HepG2 (cell line): ENCODE data around the gene CIITA. TPM values are rescaled to one million over a fixed set of nuclear protein-coding genes. Genes with fewer than 3 reads are reported as not detected.
A peak's percentile ranks its signal among the peaks of the same experiment; 100 is the strongest.

Source experiments
- ATAC-seq: fragments of 200-7000 bp; cut with Tn5 transposase; 3 replicates; pipeline ENCODE4 v1.9.1; 2020; ENCODE audit warnings: mild to moderate bottlenecking, moderate library complexity
- BruUV-seq: library from RNA; stranded (reverse); fragments of 400-500 nt; replicated peaks from 2 replicates; lab custom pipeline; 2021; lab: Mats Ljungman, UMichigan
- CTCF ChIA-PET: fragments of 300-600 bp; formaldehyde crosslinking; extraction: SDS; loops from one replicate; lab custom pipeline; 2021; ENCODE audit warnings: low total read pairs, inconsistent platforms, low intra/inter-chr PET ratio; lab: Yijun Ruan, JAX
- POLR2A ChIA-PET: fragments of 350-600 bp; sonication (Branson Sonifier 250); formaldehyde crosslinking; loops from one replicate; lab custom pipeline; 2020; ENCODE audit warnings: antibody characterized with exemption, inconsistent platforms; lab: Yijun Ruan, JAX
- DNase-seq: peaks from one replicate; pipeline ENCODE4 v3.0.0-alpha.2; 2015; ENCODE audit warnings: low spot score
- FAIRE-seq: peaks from 3 replicates; lab custom pipeline; 2011; peaks lifted over from hg19 to GRCh38; lab: Jason Lieb, UNC
- H2AFZ ChIP-seq: one replicate; pipeline ENCODE4 v1.6.1; 2011; ENCODE audit warnings: low read length, inconsistent platforms
- H3K27ac ChIP-seq: fragments of 300-600 bp; 3 replicates; pipeline ENCODE4 v1.8.0; 2011; ENCODE audit warnings: mixed run types, mild to moderate bottlenecking, mixed read lengths, low read length, inconsistent platforms; ENCODE audit not compliant: insufficient read depth; ENCODE audit errors: extremely low read length
- H3K27me3 ChIP-seq, 2 experiments: fragments of 200-600 bp in 1 of 2; 2 replicates in 1 of 2; 3 replicates in 1 of 2; pipeline versions ENCODE4 v1.6.0 to v1.8.0; 2011; ENCODE audit warnings: low read length in 2 of 2, mild to moderate bottlenecking in 2 of 2, moderate library complexity in 2 of 2, inconsistent platforms in 1 of 2; ENCODE audit not compliant: insufficient read depth in 2 of 2, control insufficient read depth in 1 of 2
- H3K36me3 ChIP-seq, 2 experiments: fragments of 200-600 bp in 1 of 2; replicated peaks in 1 of 2; 2 replicates in 1 of 2; 3 replicates in 1 of 2; pipeline versions ENCODE4 v1.5.1 to v1.8.0; 2011; ENCODE audit warnings: low read length in 2 of 2, inconsistent platforms in 1 of 2; ENCODE audit not compliant: insufficient read depth in 2 of 2, control insufficient read depth in 1 of 2
- H3K4me1 ChIP-seq: 2 replicates; pipeline ENCODE4 v1.5.1; 2012; ENCODE audit warnings: low read length, inconsistent platforms; ENCODE audit not compliant: insufficient read depth
- H3K4me2 ChIP-seq: 2 replicates; pipeline ENCODE4 v1.6.0; 2011; ENCODE audit warnings: low read depth, low read length, inconsistent platforms
- H3K4me3 ChIP-seq, 3 experiments: fragments of 200-600 bp in 1 of 3; sonication (generic), shearing (Covaris generic) in 1 of 3; replicated peaks in 1 of 3; 2 replicates each; pipeline ENCODE4 v1.5.1; 2011 to 2016; ENCODE audit warnings: low read length in 3 of 3, inconsistent platforms in 2 of 3, low read depth in 2 of 3, mild to moderate bottlenecking in 2 of 3, control low read depth in 1 of 3, mixed read lengths in 1 of 3; ENCODE audit not compliant: insufficient read depth in 1 of 3
- H3K79me2 ChIP-seq: one replicate; pipeline ENCODE4 v1.6.1; 2011; ENCODE audit warnings: low read length, inconsistent platforms; ENCODE audit not compliant: insufficient read depth
- H3K9ac ChIP-seq: 2 replicates; pipeline ENCODE4 v1.6.0; 2011; ENCODE audit warnings: mild to moderate bottlenecking, low read depth, low read length, inconsistent platforms; ENCODE audit not compliant: insufficient read depth
- H3K9me3 ChIP-seq: 2 replicates; pipeline ENCODE4 v1.5.1; 2012; ENCODE audit warnings: mild to moderate bottlenecking, low read length
- H4K20me1 ChIP-seq: 2 replicates; pipeline ENCODE4 v1.6.0; 2011; ENCODE audit warnings: inconsistent platforms, mild to moderate bottlenecking, low read length, moderate library complexity; ENCODE audit not compliant: insufficient read depth
- CC2D1A ChIP-seq: sonication (generic); formaldehyde crosslinking; IDR thresholded peaks from 2 replicates; pipeline ENCODE4 v1.8.1; 2023; ENCODE audit warnings: mild to moderate bottlenecking, missing genetic modification reagents
- CEBPG ChIP-seq: IDR thresholded peaks from 2 replicates; pipeline ENCODE4 v1.6.1; 2016
- EED ChIP-seq: sonication (generic); formaldehyde crosslinking; IDR thresholded peaks from 2 replicates; pipeline ENCODE4 v1.5.0; 2020; ENCODE audit warnings: mild to moderate bottlenecking, missing genetic modification reagents
- ETV6 ChIP-seq: sonication (generic); formaldehyde crosslinking; conservative IDR thresholded peaks from 2 replicates; pipeline ENCODE4 v1.4.0; 2020; ENCODE audit warnings: missing genetic modification reagents
- GATAD2A ChIP-seq: IDR thresholded peaks from 2 replicates; pipeline ENCODE4 v1.6.1; 2016
- GZF1 ChIP-seq: sonication (generic); formaldehyde crosslinking; IDR thresholded peaks from 2 replicates; pipeline ENCODE4 v1.5.1; 2020; ENCODE audit warnings: mild to moderate bottlenecking, missing genetic modification reagents
- JUNB ChIP-seq: sonication (generic); formaldehyde crosslinking; IDR thresholded peaks from 2 replicates; pipeline ENCODE4 v1.8.0; 2022; ENCODE audit warnings: missing genetic modification reagents, mild to moderate bottlenecking, borderline replicate concordance
- KLF6 ChIP-seq: IDR thresholded peaks from 2 replicates; pipeline ENCODE4 v1.8.0; 2016; ENCODE audit warnings: missing biosample characterization, missing genetic modification reagents
- MIER2 ChIP-seq: IDR thresholded peaks from 2 replicates; pipeline ENCODE4 v1.6.1; 2016; ENCODE audit warnings: missing biosample characterization, missing genetic modification reagents
- NFE2L2 ChIP-seq: fragments of 150-350 bp; IDR thresholded peaks from 2 replicates; pipeline ENCODE4 v1.6.1; 2014; ENCODE audit warnings: low read length
- NR1H2 ChIP-seq: sonication (generic); formaldehyde crosslinking; IDR thresholded peaks from 2 replicates; pipeline ENCODE4 v1.8.1; 2022; ENCODE audit warnings: low read depth, missing genetic modification reagents, borderline replicate concordance
- POLR2AphosphoS2 ChIP-seq: IDR thresholded peaks from 2 replicates; pipeline ENCODE4 v1.6.1; 2011; ENCODE audit warnings: low read depth, low read length, improper control_type of control experiment
- PREB ChIP-seq: sonication (generic); formaldehyde crosslinking; IDR thresholded peaks from 2 replicates; pipeline ENCODE4 v1.4.0; 2020; ENCODE audit warnings: missing genetic modification reagents
- RCOR2 ChIP-seq: IDR thresholded peaks from 2 replicates; pipeline ENCODE4 v1.6.1; 2016; ENCODE audit warnings: missing biosample characterization, missing genetic modification reagents
- ZFP90 ChIP-seq: sonication (generic); formaldehyde crosslinking; IDR thresholded peaks from 2 replicates; pipeline ENCODE4 v1.8.0; 2022; ENCODE audit warnings: missing genetic modification reagents, mild to moderate bottlenecking, inconsistent platforms, borderline replicate concordance
- ZFYVE20 ChIP-seq: sonication (generic); formaldehyde crosslinking; IDR thresholded peaks from 2 replicates; pipeline ENCODE4 v1.8.0; 2023; ENCODE audit warnings: low read depth, mild to moderate bottlenecking, moderate library complexity, missing genetic modification reagents, borderline replicate concordance
- ZKSCAN1 ChIP-seq: fragments of 150-350 bp; IDR thresholded peaks from 2 replicates; pipeline ENCODE4 v1.6.1; 2014; ENCODE audit warnings: low read length
- ZKSCAN8 ChIP-seq: IDR thresholded peaks from 2 replicates; pipeline ENCODE4 v1.6.1; 2016; ENCODE audit warnings: borderline replicate concordance, missing genetic modification reagents, missing compliant biosample characterization
- ZNF224 ChIP-seq: sonication (generic); formaldehyde crosslinking; IDR thresholded peaks from 2 replicates; pipeline ENCODE4 v1.5.0; 2020; ENCODE audit warnings: mild to moderate bottlenecking, missing genetic modification reagents
- ZNF614 ChIP-seq: IDR thresholded peaks from 2 replicates; pipeline ENCODE4 v1.6.1; 2018; ENCODE audit warnings: missing biosample characterization, missing genetic modification reagents, inconsistent platforms, borderline replicate concordance
- ZSCAN30 ChIP-seq: sonication (generic); formaldehyde crosslinking; IDR thresholded peaks from 2 replicates; pipeline ENCODE4 v1.5.0; 2020; ENCODE audit warnings: mild to moderate bottlenecking, missing genetic modification reagents
- WGBS: methylation state at CpG from one replicate; pipeline ENCODE4 v1.1.6; 2017; ENCODE audit warnings: low lambda C conversion rate; 5-methylcytosine and 5-hydroxymethylcytosine counted together
- in situ Hi-C: cut with HindIII; loops from 2 replicates; pipeline ENCODE4 v1.10.0; 2017; ENCODE audit warnings: low pct_unique_long_range_greater_than_20kb; ENCODE audit not compliant: extremely low pct_ligation_motif_present
- intact Hi-C: fragments of 100-400 bp; cut with micrococcal nuclease; formaldehyde crosslinking; loops from one replicate; pipeline ENCODE4 v1.10.0; 2022; ENCODE audit not compliant: unreplicated experiment
- polyA plus RNA-seq, 8 experiments: library from polyadenylated mRNA; depleted of rRNA in 3 of 8; stranded (reverse) in 7 of 8; unstranded in 1 of 8; fragments of >200 nt; fragmentation: Illumina TruSeq in 4 of 8; extraction: Trizol in 4 of 8; gene quantifications; 2 replicates each; pipeline versions ENCODE4 v1.2.1 to v1.2.3, GENCODE V29; 2011 to 2016; ENCODE audit warnings: low read depth in 4 of 8, missing spikeins in 1 of 8, mixed read lengths in 1 of 8; ENCODE audit not compliant: insufficient read depth in 1 of 8
- total RNA-seq, 5 experiments: library from RNA; depleted of rRNA; stranded (reverse); fragments of >200 nt; fragmentation: Illumina TruSeq; extraction: Trizol; gene quantifications; 2 replicates each; pipeline ENCODE4 v1.2.3, GENCODE V29; 2016; ENCODE audit warnings: low read depth in 1 of 5
- TF ChIP-seq, protein P1 (sequence below): sonication (generic); formaldehyde crosslinking; IDR thresholded peaks from 2 replicates; pipeline ENCODE4 v1.8.0; 2022; ENCODE audit warnings: missing genetic modification reagents, mild to moderate bottlenecking, borderline replicate concordance
- TF ChIP-seq, protein P2 (sequence below): sonication (generic); formaldehyde crosslinking; IDR thresholded peaks from 2 replicates; pipeline ENCODE4 v1.8.0; 2022; ENCODE audit warnings: missing genetic modification reagents, mild to moderate bottlenecking, moderate library complexity, borderline replicate concordance

Gene CIITA
- total and polyA plus RNA-seq, 2 of the 13 experiments (the other 11 are each of a cell fraction or from before 2014, with no cell fraction given) = 0.08 to 0.09 TPM

DNA sequence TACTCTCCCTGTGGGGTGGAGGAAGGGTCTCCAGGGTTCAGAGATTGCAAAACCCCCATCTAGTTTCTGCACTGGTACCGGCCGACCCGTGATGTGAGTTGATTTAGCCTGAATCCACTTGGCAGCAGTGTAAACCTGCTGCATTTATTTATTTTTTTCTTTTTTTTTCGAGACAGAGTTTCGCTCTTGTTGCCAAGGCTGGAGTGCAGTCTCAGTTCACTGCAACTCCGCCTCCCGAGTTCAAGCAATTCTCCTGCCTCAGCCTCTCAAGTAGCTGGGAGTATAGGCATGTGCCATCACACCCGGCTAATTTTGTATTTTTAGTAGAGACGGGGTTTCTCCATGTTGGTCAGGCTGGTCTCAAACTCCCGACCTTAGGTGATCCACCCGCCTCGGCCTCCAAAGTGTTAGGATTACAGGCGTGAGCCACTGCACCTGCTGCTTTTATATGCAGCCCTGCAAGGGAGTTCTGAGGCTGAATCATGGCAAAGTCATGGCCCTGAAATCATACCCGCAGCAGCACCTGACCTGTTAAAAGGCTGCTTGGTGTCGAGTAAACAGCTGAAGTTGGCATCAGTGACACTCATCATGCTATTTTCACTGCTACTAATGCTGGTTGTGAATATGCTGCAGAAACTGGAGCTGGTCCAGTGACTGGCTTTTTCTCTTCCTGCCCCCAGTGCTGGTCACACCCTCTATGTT, 43.9 kb downstream of the CIITA start:
- Histone ChIP-seq H3K27me3 (peaks cover 0 to 9% of the 10 kb centered on the region in 2 experiments; a peak in 1 of 5 replicates), H3K9me3 (no peaks in the 10 kb centered on the region), H3K27ac (no peak overlapping the region), H3K79me2 (no peaks in the 10 kb centered on the region), H3K9ac (no peak overlapping the region), H3K4me1 (peaks cover 51% of the 10 kb centered on the region), H3K4me3 (no peak overlapping the region), H2AFZ (no peak overlapping the region), H4K20me1 (no peaks in the 10 kb centered on the region), H3K4me2 (no peak overlapping the region), H3K36me3 (peaks cover 0 to 1% of the 10 kb centered on the region in 2 experiments; a peak in 2 of 5 replicates)
- no peak for DNase-seq
- in situ Hi-C loops = loop anchor here (5.0 kb wide), 1 partner anchor 179 kb away; the partner anchor contains the start of gene NUBP1
- FAIRE-seq = no peak
- ChIA-PET CTCF (no interaction called here), POLR2A (interaction anchor here (3.1 kb wide), 1 partner anchor 177 kb away, joined by 25 read pairs; the partner anchor contains the start of gene NUBP1)
- intact Hi-C loops = no loop called here
- WGBS = 69% methylated on average over 15 of the region's 15 CpGs
- ATAC-seq = no peak
- BruUV-seq = no TSS peak
- TF ChIP-seq MIER2 (CRISPR knock-in tag) (no peak), JUNB (CRISPR knock-in tag) (0 out of 2 replicates have a peak, but pooled peaks have one; percentile 28), CC2D1A (CRISPR knock-in tag) (no peak), PREB (CRISPR knock-in tag) (no peak), ZFYVE20 (CRISPR knock-in tag) (no peak), KLF6 (no peak), ETV6 (CRISPR knock-in tag) (no peak), ZKSCAN1 (no peak), ZNF614 (CRISPR knock-in tag) (no peak), ZFP90 (CRISPR knock-in tag) (0 out of 2 replicates have a peak, but pooled peaks have one; percentile 10), GATAD2A (CRISPR knock-in tag) (no peak), NR1H2 (CRISPR knock-in tag) (no peak), ZKSCAN8 (CRISPR knock-in tag) (no peak), POLR2AphosphoS2 (no peak), GZF1 (no peak), ZNF224 (CRISPR knock-in tag) (no peak), CEBPG (CRISPR knock-in tag) (no peak), EED (CRISPR knock-in tag) (no peak), RCOR2 (CRISPR knock-in tag) (no peak), ZSCAN30 (CRISPR knock-in tag) (no peak), NFE2L2 (no peak)
- TF ChIP-seq, protein P1, sequence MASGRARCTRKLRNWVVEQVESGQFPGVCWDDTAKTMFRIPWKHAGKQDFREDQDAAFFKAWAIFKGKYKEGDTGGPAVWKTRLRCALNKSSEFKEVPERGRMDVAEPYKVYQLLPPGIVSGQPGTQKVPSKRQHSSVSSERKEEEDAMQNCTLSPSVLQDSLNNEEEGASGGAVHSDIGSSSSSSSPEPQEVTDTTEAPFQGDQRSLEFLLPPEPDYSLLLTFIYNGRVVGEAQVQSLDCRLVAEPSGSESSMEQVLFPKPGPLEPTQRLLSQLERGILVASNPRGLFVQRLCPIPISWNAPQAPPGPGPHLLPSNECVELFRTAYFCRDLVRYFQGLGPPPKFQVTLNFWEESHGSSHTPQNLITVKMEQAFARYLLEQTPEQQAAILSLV (CRISPR knock-in tag) = no peak
- TF ChIP-seq, protein P2, sequence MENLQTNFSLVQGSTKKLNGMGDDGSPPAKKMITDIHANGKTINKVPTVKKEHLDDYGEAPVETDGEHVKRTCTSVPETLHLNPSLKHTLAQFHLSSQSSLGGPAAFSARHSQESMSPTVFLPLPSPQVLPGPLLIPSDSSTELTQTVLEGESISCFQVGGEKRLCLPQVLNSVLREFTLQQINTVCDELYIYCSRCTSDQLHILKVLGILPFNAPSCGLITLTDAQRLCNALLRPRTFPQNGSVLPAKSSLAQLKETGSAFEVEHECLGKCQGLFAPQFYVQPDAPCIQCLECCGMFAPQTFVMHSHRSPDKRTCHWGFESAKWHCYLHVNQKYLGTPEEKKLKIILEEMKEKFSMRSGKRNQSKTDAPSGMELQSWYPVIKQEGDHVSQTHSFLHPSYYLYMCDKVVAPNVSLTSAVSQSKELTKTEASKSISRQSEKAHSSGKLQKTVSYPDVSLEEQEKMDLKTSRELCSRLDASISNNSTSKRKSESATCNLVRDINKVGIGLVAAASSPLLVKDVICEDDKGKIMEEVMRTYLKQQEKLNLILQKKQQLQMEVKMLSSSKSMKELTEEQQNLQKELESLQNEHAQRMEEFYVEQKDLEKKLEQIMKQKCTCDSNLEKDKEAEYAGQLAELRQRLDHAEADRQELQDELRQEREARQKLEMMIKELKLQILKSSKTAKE (CRISPR knock-in tag) = 0 out of 2 replicates have a peak, but pooled peaks have one; percentile 20
